K562 (cell line): ENCODE results near the gene ERICH2. TPM values are rescaled to one million over a fixed set of nuclear protein-coding genes. Genes with fewer than 3 reads are reported as not detected.

ENCODE experiments used
- ATAC-seq: fragments of 200-7000 bp; cut with Tn5 transposase; 3 replicates; pipeline ENCODE4 v1.9.1; 2020; ENCODE audit warnings: moderate library complexity
- BruUV-seq: library from RNA; stranded (reverse); fragments of 400-500 nt; replicated peaks from 2 replicates; lab custom pipeline; 2021; lab: Mats Ljungman, UMichigan
- CTCF ChIA-PET: fragments of 300-600 bp; formaldehyde crosslinking; extraction: SDS; loops from one replicate; lab custom pipeline; 2021; ENCODE audit warnings: low intra/inter-chr PET ratio; lab: Yijun Ruan, JAX
- POLR2A ChIA-PET: fragments of 300-600, 350-650 bp; sonication (Branson Sonifier 250); formaldehyde crosslinking; extraction: SDS; loops from one replicate; lab custom pipeline; 2021; ENCODE audit warnings: antibody characterized with exemption, inconsistent platforms; lab: Yijun Ruan, JAX
- DNase-seq, 4 experiments: peaks; one replicate each; pipeline versions ENCODE4 v3.0.0 to v3.0.0-alpha.2; 2011 to 2018; ENCODE audit warnings: low spot score in 3 of 4, mixed read lengths in 3 of 4; ENCODE audit errors: extremely low read depth in 1 of 4
- FAIRE-seq: peaks from 2 replicates; lab custom pipeline; 2011; peaks lifted over from hg19 to GRCh38; lab: Jason Lieb, UNC
- H2AFZ ChIP-seq: 2 replicates; pipeline ENCODE4 v1.6.0; 2011; ENCODE audit warnings: low read depth, low read length, control low read depth, inconsistent platforms
- H3K27ac ChIP-seq: fragments of 200-600 bp; 3 replicates; pipeline ENCODE4 v1.8.0; 2011; ENCODE audit warnings: low read depth, mild to moderate bottlenecking, control low read depth, inconsistent platforms, low read length, moderate library complexity, mixed read lengths; ENCODE audit errors: extremely low read depth
- H3K27me3 ChIP-seq, 2 experiments: fragments of 300-600 bp in 1 of 2; 2 replicates in 1 of 2; 3 replicates in 1 of 2; pipeline versions ENCODE4 v1.6.0 to v1.8.0; 2011; ENCODE audit warnings: inconsistent platforms in 2 of 2, low read length in 2 of 2, mild to moderate bottlenecking in 1 of 2, mixed read lengths in 1 of 2, moderate library complexity in 1 of 2; ENCODE audit not compliant: control insufficient read depth in 2 of 2, insufficient read depth in 2 of 2
- H3K36me3 ChIP-seq: fragments of 300-600 bp; 3 replicates; pipeline ENCODE4 v1.8.0; 2011; ENCODE audit warnings: mild to moderate bottlenecking, low read length, inconsistent platforms; ENCODE audit not compliant: control insufficient read depth, insufficient read depth
- H3K4me1 ChIP-seq, 2 experiments: fragments of 200-600 bp in 1 of 2; replicated peaks in 1 of 2; 2 replicates in 1 of 2; 3 replicates in 1 of 2; pipeline versions ENCODE4 v1.5.1 to v1.8.0; 2011; ENCODE audit warnings: inconsistent platforms in 2 of 2, low read length in 2 of 2, mild to moderate bottlenecking in 1 of 2, mixed read lengths in 1 of 2, moderate library complexity in 1 of 2; ENCODE audit not compliant: control insufficient read depth in 2 of 2, insufficient read depth in 2 of 2
- H3K4me2 ChIP-seq: 2 replicates; pipeline ENCODE4 v1.6.1; 2011; ENCODE audit warnings: low read length, control low read depth, inconsistent platforms, mixed read lengths; ENCODE audit not compliant: insufficient read depth
- H3K4me3 ChIP-seq: fragments of 200-600 bp; sonication (generic), shearing (Covaris generic); 2 replicates; pipeline ENCODE4 v1.5.1; 2016; ENCODE audit warnings: control low read depth, inconsistent platforms
- H3K79me2 ChIP-seq: fragments of 200-600 bp; 3 replicates; pipeline ENCODE4 v1.8.0; 2011; ENCODE audit warnings: low read length, inconsistent platforms; ENCODE audit not compliant: control insufficient read depth, insufficient read depth
- H3K9ac ChIP-seq, 2 experiments: 2 replicates each; pipeline versions ENCODE4 v1.6.0 to v1.6.1; 2011; ENCODE audit warnings: low read depth in 2 of 2, low read length in 2 of 2, control low read depth in 1 of 2, inconsistent platforms in 1 of 2, mild to moderate bottlenecking in 1 of 2, mixed read lengths in 1 of 2; ENCODE audit not compliant: insufficient read depth in 1 of 2
- H3K9me1 ChIP-seq: one replicate; pipeline ENCODE4 v1.6.0; 2011; ENCODE audit warnings: inconsistent platforms, mild to moderate bottlenecking, low read length, moderate library complexity; ENCODE audit not compliant: control insufficient read depth, insufficient read depth
- H3K9me3 ChIP-seq: replicated peaks from 2 replicates; pipeline ENCODE4 v1.5.1; 2011; ENCODE audit warnings: low read depth, low read length, inconsistent platforms; ENCODE audit not compliant: control insufficient read depth, insufficient read depth
- H4K20me1 ChIP-seq: replicated peaks from 2 replicates; pipeline ENCODE4 v1.6.1; 2011; ENCODE audit warnings: low read length, inconsistent platforms, mixed read lengths; ENCODE audit not compliant: control insufficient read depth, insufficient read depth
- BRCA1 ChIP-seq, 2 experiments: fragments of 450-650 bp in 1 of 2; sonication (generic) in 1 of 2; formaldehyde crosslinking in 1 of 2; IDR thresholded peaks; 2 replicates each; pipeline versions ENCODE4 v1.5.0 to v1.6.1; 2017 to 2020; ENCODE audit warnings: mild to moderate bottlenecking in 1 of 2, missing genetic modification reagents in 1 of 2
- CBFA2T2 ChIP-seq: fragments of 450-650 bp; conservative IDR thresholded peaks from 2 replicates; pipeline ENCODE4 v1.6.1; 2017; ENCODE audit warnings: mild to moderate bottlenecking
- ELF1 ChIP-seq: fragments of 200-800 bp; sonication (Bioruptor generic); IDR thresholded peaks from 2 replicates; pipeline ENCODE4 v1.6.1; 2016; ENCODE audit warnings: missing genetic modification characterization, missing compliant biosample characterization
- SAP30 ChIP-seq: fragments of 200-600 bp; sonication (generic); IDR thresholded peaks from 2 replicates; pipeline ENCODE4 v1.6.1; 2012; ENCODE audit warnings: borderline replicate concordance, low read depth, mild to moderate bottlenecking, moderate library complexity, low read length, control low read depth, inconsistent platforms; ENCODE audit not compliant: insufficient read depth, poor library complexity, severe bottlenecking
- TAF7 ChIP-seq: fragments of 450-650 bp; IDR thresholded peaks from 2 replicates; pipeline ENCODE4 v1.6.1; 2016; ENCODE audit warnings: missing genetic modification characterization, missing compliant biosample characterization
- TEAD4 ChIP-seq, 2 experiments: sonication (generic) in 1 of 2; formaldehyde crosslinking in 1 of 2; IDR thresholded peaks; 2 replicates each; pipeline versions ENCODE4 v1.6.1 to v1.8.0; 2012 to 2022; ENCODE audit warnings: borderline replicate concordance in 1 of 2, inconsistent platforms in 1 of 2, low read length in 1 of 2, mild to moderate bottlenecking in 1 of 2, missing genetic modification reagents in 1 of 2
- ZEB2 ChIP-seq: fragments of 450-650 bp; IDR thresholded peaks from 2 replicates; pipeline ENCODE4 v1.6.1; 2016
- ZNF263 ChIP-seq: sonication (generic); formaldehyde crosslinking; IDR thresholded peaks from 2 replicates; pipeline ENCODE4 v1.8.0; 2022; ENCODE audit warnings: mild to moderate bottlenecking, missing genetic modification reagents, borderline replicate concordance
- WGBS: fragments of 100-300 bp; shearing (Covaris generic); methylation state at CpG from one replicate; pipeline ENCODE4 v1.1.6; 2016; ENCODE audit warnings: low coverage, mixed read lengths; ENCODE audit not compliant: insufficient coverage; ENCODE audit errors: missing lambda C conversion rate; 5-methylcytosine and 5-hydroxymethylcytosine counted together
- in situ Hi-C: fragments of 300-500 bp; cut with MboI; formaldehyde crosslinking; loops from 4 replicates; pipeline ENCODE4 v1.15.0; 2018; ENCODE audit warnings: inconsistent platforms, mixed read lengths
- intact Hi-C: fragments of 100-400 bp; cut with micrococcal nuclease; formaldehyde crosslinking; loops from 2 replicates; pipeline ENCODE4 v1.14.2; 2022
- polyA plus RNA-seq, 8 experiments: library from polyadenylated mRNA; depleted of rRNA in 4 of 8; stranded (reverse) in 5 of 8; unstranded in 3 of 8; fragments of >200 nt; fragmentation: Nextera tagmentation in 2 of 8; fragmentation: Illumina TruSeq in 1 of 8; extraction: Ambion mirVana in 2 of 8; extraction: Trizol in 1 of 8; gene quantifications; 2 replicates each; pipeline versions ENCODE4 v1.2.1 to v1.2.3, GENCODE V29; 2011 to 2014; ENCODE audit warnings: inconsistent platforms in 1 of 8, missing spikeins in 1 of 8
- total RNA-seq, 7 experiments: library from RNA; depleted of rRNA in 6 of 7; stranded (reverse); fragments of >200 nt in 6 of 7; fragmentation: Illumina TruSeq in 2 of 7; extraction: Trizol in 2 of 7; gene quantifications; 2 replicates each; pipeline versions ENCODE4 v1.2.1 to v1.2.3, GENCODE V29; 2011 to 2021; ENCODE audit warnings: low replicate concordance in 1 of 7
- TF ChIP-seq, protein P1 (sequence below): fragments of 250-450 bp; sonication (Bioruptor Pico); IDR thresholded peaks from 2 replicates; pipeline ENCODE4 v1.6.1; 2021; ENCODE audit warnings: mild to moderate bottlenecking

The ERICH2 gene
- total and polyA plus RNA-seq, 9 of the 15 experiments (the other 6 are each of a cell fraction or from before 2014, with no cell fraction given): 0.85 to 2.4 (median 1.6) TPM

DNA sequence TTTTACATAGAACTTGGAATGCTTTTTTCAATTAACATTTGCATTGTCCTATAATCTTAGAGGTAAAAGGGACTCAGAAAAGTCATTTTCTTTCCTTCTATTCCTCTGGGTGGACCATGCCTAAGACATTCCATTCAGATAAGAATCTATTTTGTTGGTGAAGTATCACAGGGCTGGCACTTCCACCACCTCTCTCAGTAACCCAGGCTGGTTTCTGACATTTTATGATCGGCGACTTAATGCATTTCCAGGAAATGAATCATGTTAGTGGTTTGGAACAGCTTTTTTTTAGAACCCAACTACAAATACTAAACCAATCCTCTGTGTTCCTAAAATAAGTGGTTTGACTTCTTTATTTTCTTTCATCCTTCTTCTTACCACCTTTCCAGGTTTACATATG, 73.5 kb downstream of the ERICH2 start:
- DNase-seq (no peak), ATAC-seq (no peak)
- H3K9ac ChIP-seq: no peak overlapping the region
- H3K9me1 ChIP-seq: no peaks in the 10 kb centered on the region
- H3K27me3 ChIP-seq: no peaks in the 10 kb centered on the region
- BruUV-seq: no TSS peak
- H3K9me3 ChIP-seq: no peaks in the 10 kb centered on the region
- no peak overlapping the region for H3K27ac ChIP-seq
- no peak overlapping the region for H3K4me2 ChIP-seq
- WGBS: 42% methylated on average over 2 of the region's 2 CpGs
- POLR2A ChIA-PET: interaction anchor here (1.9 to 2.2 kb wide), 2 partner anchors 11 to 18 kb away, joined by 8 to 9 read pairs; no protein-coding TSS in a partner anchor
- H4K20me1 ChIP-seq: no peaks in the 10 kb centered on the region
- TF ChIP-seq SAP30: no peak
- TF ChIP-seq TAF7 (tag): no peak
- no peak for TF ChIP-seq TEAD4 (IDR thresholded peaks at IDR 0.05; ENCODE audit: low read length)
- no peak for TF ChIP-seq TEAD4 (CRISPR knock-in tag; IDR thresholded peaks at IDR 0.05; ENCODE audit: borderline replicate concordance)
- TF ChIP-seq ZNF263 (CRISPR knock-in tag): no peak
- no peak for TF ChIP-seq ELF1 (tag)
- TF ChIP-seq CBFA2T2: 0 out of 2 replicates have a peak, but pooled peaks have one; percentile 3
- TF ChIP-seq ZEB2: no peak
- TF ChIP-seq, protein P1, sequence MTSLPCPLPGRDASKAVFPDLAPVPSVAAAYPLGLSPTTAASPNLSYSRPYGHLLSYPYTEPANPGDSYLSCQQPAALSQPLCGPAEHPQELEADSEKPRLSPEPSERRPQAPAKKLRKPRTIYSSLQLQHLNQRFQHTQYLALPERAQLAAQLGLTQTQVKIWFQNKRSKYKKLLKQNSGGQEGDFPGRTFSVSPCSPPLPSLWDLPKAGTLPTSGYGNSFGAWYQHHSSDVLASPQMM (CRISPR knock-in tag): no peak
- no peak for TF ChIP-seq BRCA1 (IDR thresholded peaks at IDR 0.05)
- TF ChIP-seq BRCA1 (CRISPR knock-in tag; IDR thresholded peaks at IDR 0.05): no peak
- TF ChIP-seq, all 486 proteins: peak for 1
- in situ Hi-C loops: no loop called here
- Histone ChIP-seq H3K36me3 (no peaks in the 10 kb centered on the region), H3K79me2 (no peaks in the 10 kb centered on the region), H3K4me1 (peaks cover 0 to 3% of the 10 kb centered on the region in 2 experiments; a peak in 1 of 5 replicates), H2AFZ (no peak overlapping the region), H3K4me3 (no peak overlapping the region)
- no peak for FAIRE-seq
- intact Hi-C loops: no loop called here
- CTCF ChIA-PET: no interaction called here
